SU-DHL-6 (cell line): ENCODE measurements around the gene PTPRQ.

ENCODE experiments used
- CTCF ChIP-seq: fragments of 200-600 bp; sonication (generic); IDR thresholded peaks from one replicate; pipeline ENCODE4 v1.5.1; 2017; ENCODE audit warnings: antibody characterized with exemption, mild to moderate bottlenecking, low read length, moderate library complexity; ENCODE audit not compliant: insufficient read depth, poor library complexity, severe bottlenecking
- EZH2phosphoT487 ChIP-seq: fragments of 200-600 bp; sonication (generic), shearing (Covaris generic); conservative IDR thresholded peaks from 2 replicates; pipeline ENCODE4 v1.6.1; 2018; ENCODE audit warnings: mild to moderate bottlenecking, antibody characterized with exemption, low read length, moderate library complexity, mixed read lengths

GRCh38 chr12:80549298-80549697 is 105.3 kb downstream of the PTPRQ start:
- TF ChIP-seq CTCF (no peak), EZH2phosphoT487 (no peak)
